Amniotic stem cell (primary cell): ENCODE results near the gene HOTAIR.

Source experiments
- DNase-seq: peaks from one replicate; lab custom pipeline; 2025; lab: John Stamatoyannopoulos, UW

HOTAIR gene

GRCh38 chr12:53987787-53988230, 13.1 kb upstream of the HOTAIR start:
- DNase-seq: no peak

GRCh38 chr12:53986686-53987483, 12.1 kb upstream of the HOTAIR start:
- DNase-seq: no peak

GRCh38 chr12:53985994-53986685, 11.4 kb upstream of the HOTAIR start:
- no peak for DNase-seq

DNA sequence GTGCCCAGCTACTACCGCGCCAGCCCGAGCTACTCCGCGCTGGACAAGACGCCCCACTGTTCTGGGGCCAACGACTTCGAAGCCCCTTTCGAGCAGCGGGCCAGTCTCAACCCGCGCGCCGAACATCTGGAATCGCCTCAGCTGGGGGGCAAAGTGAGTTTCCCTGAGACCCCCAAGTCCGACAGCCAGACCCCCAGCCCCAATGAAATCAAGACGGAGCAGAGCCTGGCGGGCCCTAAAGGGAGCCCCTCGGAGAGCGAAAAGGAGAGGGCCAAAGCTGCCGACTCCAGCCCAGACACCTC, 10.9 kb upstream of the HOTAIR start:
- DNase-seq: no peak

GRCh38 chr12:53984901-53985691, 10.3 kb upstream of the HOTAIR start, which contains the start of gene HOXC10:
HOXC10 (plus strand) TSS chr12:53985146; CDS start chr12:53985260, 114 bp downstream.
- peak; percentile 2 for DNase-seq

DNA sequence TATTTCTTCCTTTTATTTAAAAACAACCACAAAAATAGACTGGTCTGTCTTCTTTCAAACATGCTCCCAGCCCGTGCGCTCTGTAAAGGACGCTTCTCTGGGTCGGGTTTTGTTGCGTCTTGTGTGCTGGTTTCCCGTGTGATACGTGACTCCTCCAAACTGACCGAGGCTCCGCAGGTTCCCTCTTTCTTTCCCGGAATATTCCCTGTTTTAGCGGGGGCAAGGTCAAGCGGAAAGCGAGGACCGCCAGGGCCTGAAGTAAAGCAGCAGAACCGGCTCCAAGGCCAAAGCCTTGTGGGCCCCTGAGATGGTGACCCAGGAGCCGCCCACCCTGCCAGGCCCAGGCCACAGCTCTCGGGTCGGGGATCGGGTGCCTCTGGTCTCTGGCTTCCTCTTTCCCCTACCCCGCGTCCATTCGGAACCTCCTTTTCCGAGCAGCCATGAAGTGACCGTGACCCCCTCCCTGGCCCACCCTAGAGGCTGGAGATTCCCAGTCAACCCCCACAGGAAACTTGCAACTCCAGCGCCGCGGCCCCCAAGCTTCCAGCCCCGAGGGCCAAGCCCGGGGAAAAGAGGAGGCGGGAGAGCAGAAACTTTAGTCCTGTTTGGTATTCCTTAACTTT, 9.3 kb upstream of the HOTAIR start:
- no peak for DNase-seq

DNA sequence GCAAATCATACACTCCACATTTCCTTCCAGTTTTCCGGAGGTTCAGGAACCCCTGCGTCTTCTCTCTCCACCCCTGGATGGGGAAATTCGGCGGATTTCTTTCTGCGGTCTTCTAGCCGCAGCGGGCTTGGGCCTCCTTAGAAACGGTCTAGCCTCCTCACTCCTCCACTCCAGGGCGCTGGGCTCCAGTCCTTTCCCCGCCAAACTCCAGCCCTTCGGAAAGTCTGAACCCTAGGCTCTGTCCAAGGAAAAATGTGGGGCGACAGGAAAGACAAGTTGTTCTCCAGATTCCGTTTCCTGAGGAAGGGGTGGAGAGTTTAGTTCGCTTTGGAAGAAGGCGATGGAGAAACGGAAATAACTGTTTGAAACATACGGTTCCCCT, 8.8 kb upstream of the HOTAIR start:
- no peak for DNase-seq

DNA sequence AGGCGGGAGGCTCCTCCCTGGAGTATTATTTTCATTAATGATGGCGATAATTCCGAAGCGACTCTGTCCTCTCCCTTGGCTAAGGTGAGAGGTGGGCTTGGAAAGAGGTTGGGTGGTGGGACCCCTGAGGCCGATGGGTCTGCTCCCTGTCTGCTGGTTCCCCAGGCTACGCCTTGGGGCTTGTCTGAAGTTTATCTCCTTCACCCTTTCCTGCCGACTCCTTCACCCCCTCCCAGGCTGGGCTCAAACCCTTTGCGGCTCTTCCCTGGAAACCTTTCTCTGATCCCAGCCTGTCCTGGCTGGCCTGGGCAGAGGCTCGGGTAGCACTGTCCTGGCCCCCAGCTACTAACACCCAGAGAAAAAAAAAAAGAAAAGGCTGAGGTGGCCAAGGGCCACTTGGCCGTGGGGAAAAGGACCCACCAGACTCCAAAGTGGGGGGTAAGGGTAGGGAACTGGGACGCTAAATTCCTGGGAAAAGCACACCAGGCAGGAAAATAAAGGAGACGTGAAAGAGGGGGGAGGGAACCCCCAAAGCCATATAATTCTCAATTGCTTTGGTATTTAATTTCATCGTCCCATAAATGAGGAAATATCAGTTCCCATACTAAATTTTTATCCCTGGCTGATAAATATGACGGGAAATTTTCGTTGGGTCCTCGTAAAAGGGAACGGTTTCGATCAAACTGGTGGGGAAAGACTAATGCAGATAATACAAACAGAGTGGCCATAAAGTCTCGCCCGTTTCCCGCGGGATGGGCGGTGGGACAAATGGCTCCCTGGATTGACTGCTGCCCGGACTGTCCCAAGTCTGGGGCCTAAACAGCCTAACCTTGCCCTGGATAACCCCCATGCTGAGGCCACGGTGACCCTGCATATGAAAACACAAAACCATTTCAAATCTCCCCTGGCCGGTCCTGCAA, 8.2 kb upstream of the HOTAIR start:
- DNase-seq: no peak

DNA sequence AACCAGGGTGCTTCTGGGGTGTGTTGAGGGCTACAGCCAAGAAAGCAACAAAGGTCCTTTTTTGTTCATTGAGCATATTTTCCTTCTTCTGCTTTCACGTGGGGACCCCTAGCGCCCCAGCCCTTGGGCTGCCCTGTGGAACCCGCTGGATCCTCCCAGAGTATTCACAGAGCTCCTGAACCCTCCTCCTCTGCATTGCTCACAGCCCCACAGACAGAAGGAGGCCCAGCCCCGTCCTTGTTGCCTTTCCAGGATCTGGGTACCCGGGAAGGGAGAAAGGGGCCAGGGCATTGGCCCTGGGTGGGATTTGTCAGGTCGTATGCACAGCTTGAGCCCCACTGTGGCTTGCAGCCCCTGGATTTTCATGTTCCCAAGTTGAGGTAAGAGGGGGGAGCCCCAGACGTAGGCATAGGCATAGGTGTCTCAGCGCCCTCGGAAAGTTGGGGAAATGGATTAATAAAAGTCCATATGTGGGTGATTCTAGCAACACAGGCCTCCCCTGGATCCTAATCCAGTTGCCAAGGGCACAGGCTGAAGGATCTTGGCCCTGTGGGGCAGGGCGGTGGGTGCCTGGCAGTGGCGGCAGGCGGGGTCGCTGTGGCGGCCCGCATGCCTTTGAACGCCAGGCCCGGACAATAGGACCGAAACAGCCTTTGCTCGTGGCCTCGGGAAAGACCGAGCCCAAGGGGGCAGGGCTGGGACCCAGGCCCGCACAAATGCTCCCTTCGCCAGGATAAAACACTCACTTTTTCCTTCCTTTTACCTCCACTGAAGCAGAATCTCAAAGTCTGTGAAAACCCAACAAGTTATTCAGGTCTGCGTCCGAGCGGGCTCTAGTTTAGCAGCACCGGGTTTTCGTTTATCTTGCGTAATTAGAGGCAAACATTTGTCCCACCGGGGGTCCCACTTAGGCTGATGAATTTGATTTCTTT, 7.1 kb upstream of the HOTAIR start:
- no peak for DNase-seq

DNA sequence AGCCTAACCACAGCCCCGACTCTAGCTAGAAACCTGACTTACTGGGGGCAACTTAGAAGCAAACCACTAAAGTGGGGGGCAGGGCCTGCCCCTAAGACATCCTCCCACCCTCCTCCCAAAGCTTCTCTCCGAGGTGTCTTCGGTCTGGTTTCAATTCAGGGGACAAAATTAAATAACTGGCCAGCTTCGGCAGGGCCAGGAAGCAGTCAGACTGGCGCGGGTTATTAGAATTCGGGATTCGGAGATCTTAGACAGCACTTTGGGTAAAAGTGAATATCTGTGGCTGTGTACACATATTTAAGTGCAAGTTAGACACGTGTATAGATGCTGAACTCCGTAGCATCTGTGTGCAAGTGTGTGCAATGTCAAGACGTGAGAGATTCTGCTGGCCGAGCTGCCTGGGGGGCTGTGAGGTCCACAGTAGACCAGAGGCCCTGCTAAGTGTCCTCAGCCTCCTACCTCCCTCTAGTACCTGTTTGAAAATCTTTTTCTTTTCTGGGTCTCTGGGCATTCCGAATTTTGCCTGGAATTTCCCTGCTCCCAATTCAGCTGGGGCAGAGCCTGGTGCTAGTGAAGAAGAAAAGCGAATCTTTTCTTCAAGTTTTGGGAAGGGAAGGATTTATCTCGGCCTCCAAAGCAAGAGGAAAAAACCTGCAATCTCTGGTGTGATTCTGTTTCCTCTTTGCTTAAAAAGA, 6.2 kb upstream of the HOTAIR start:
- no peak for DNase-seq

DNA sequence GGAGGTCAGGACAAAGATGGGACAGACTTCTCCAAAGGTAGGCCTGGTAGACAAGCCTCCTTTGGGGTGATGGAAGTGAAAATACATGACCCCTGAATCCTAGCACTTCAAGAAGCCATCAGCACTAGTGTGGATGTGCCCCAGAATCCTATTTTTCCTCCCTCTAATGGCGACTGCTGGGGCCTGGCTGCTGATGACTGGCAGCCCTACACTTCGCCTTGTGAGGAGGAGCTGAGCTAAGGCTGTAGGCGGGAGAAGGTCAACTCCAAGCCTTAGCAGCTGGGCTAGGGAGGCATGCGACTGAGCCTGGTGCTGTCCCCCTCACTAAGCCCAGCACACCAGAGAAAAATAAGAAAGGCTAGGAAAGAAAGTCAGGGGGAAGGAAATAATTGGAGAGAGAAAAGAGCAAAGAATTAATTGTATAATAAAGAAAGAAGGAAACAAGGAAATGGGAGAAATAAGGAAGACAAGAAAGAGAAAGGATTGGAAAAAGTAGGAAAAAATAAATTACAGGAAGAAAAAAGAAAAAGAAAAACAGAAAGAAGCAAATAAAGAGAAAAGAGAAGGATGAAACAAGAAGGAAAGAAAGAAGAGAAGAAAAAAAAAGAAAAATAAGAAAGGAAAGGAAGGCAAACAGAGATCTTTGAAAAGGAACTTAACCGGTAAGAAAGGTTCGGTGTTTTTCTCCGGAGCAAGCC, 5.5 kb upstream of the HOTAIR start:
- no peak for DNase-seq

GRCh38 chr12:53978477-53979356, 4.0 kb upstream of the HOTAIR start:
- no peak for DNase-seq

DNA sequence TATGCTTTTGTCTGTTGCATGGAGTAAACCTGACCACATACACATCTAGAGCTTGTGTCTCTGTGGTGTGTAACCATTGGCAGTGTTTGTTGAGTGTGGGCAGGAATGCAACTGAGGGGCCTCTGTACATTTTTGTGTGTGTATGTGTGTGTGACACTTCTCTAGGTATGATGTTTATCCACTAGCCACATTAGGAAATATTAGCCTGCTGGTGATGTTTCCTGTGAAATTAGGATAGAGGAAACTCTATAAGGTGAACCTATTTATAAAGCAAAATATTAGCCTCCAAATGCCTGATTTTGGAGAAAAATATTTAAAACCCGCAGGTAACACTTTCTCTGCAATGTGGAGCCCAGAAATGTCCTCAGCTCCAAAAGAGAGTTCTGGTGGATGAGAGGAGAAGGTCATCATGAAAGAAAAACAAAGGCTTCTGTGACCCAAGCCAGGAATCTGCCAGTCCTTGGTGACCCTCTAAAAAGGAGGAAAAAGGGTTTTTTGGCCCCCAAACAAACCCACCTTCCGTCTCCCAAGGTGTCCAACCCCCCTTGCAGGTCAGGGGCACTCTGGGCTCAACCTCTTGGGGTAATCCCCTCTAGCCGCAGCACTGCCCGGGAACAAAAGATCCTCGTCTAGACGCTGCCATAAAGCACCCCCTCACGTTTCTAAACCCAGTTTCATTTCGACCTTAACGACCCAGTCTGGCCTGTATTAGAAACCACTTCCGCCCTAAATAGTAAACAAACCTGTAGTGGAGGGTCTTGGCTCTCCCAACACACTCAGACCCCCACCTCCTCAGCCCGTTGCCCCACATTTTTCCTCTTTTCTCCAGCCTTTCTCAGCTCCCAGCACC, 3.1 kb upstream of the HOTAIR start:
- DNase-seq: no peak

DNA sequence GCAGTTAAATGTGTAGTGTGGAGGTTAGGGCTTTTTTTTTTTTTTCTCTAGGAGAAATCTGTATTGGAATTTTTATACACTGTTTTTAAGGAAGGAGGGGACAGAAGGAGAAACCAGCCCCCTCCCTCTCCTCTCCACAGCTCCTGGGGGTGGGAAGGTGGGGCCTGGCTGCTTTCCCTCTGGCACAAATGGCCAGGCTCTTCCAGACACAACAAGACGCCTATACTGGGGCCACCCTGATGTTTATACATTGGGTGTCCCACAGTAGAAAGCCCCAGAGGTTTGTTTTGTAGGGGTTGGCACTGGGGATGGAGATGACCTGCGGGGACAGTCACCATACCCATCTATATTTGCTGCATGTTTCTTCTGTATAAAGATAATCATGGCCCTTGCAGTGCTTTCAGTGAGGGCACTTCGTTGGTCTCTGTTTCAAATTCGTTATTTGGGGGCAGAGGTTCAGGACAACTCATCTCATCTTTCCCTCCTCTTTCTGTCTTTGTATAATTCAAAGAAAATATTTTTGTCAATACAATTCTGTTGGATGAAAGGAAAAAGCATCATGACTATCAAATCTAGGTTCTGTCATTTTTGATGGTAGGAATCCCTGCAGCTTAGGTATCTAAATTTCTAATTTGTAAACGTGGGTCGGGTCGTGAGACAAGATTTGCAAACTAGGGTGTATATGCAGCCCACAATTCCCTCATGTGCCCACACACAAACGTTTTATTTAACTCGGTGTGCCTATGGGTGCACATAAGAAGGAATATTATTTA, 2.3 kb upstream of the HOTAIR start:
- DNase-seq: no peak

- DNase-seq: no peak
Observed at GRCh38 chr12:53976172-53976822, 1.5 kb upstream of the HOTAIR start.
